GM23338 (cell line): ENCODE results near the gene PSD4. TPM values are rescaled to one million over a fixed set of nuclear protein-coding genes. Genes with fewer than 3 reads are reported as not detected.

Source experiments
- CREB1 ChIP-seq: fragments of 250-450 bp; sonication (Bioruptor Pico); IDR thresholded peaks from 2 replicates; pipeline ENCODE4 v1.5.0; 2020; ENCODE audit warnings: low read depth, mild to moderate bottlenecking, moderate library complexity
- EZH2 ChIP-seq: fragments of 200-600 bp; sonication (generic); IDR thresholded peaks from one replicate; pipeline ENCODE4 v1.8.0; 2017; ENCODE audit warnings: antibody characterized with exemption, mild to moderate bottlenecking, low read depth; ENCODE audit not compliant: unreplicated experiment
- EZH2phosphoT487 ChIP-seq: fragments of 200-600 bp; sonication (generic); IDR thresholded peaks from one replicate; pipeline ENCODE4 v1.8.1; 2018; ENCODE audit warnings: antibody characterized with exemption; ENCODE audit not compliant: unreplicated experiment
- JUNB ChIP-seq: IDR thresholded peaks from one replicate; pipeline ENCODE4 v1.6.1; 2016; ENCODE audit warnings: antibody characterized with exemption; ENCODE audit not compliant: unreplicated experiment
- NANOG ChIP-seq: IDR thresholded peaks from 2 replicates; pipeline ENCODE4 v1.6.1; 2016; ENCODE audit warnings: antibody characterized with exemption, borderline replicate concordance
- POLR2AphosphoS5 ChIP-seq: IDR thresholded peaks from 2 replicates; pipeline ENCODE4 v1.6.1; 2016; ENCODE audit warnings: antibody characterized with exemption, low read depth
- STAT1 ChIP-seq: IDR thresholded peaks from one replicate; pipeline ENCODE4 v1.6.1; 2016; ENCODE audit warnings: antibody characterized with exemption; ENCODE audit not compliant: unreplicated experiment
- ZNF114 ChIP-seq: fragments of 250-450 bp; sonication (Bioruptor Pico); IDR thresholded peaks from 2 replicates; pipeline ENCODE4 v1.5.0; 2020; ENCODE audit warnings: mild to moderate bottlenecking, moderate library complexity
- polyA plus RNA-seq: library from polyadenylated mRNA; unstranded; fragments of >200 nt; fragmentation: Nextera tagmentation; extraction: Ambion mirVana; gene quantifications from 2 replicates; pipeline ENCODE4 v1.2.1, GENCODE V29; 2016
- total RNA-seq: library from RNA; depleted of rRNA; stranded (reverse); fragments of >200 nt; shearing (Covaris generic); gene quantifications from 2 replicates; pipeline ENCODE4 v1.2.3, GENCODE V29; 2014
- TF ChIP-seq, protein P1 (sequence below): fragments of 250-450 bp; sonication (Bioruptor Pico); IDR thresholded peaks from 2 replicates; pipeline ENCODE4 v1.5.0; 2020; ENCODE audit warnings: mild to moderate bottlenecking, moderate library complexity
- TF ChIP-seq, protein P2 (sequence below): IDR thresholded peaks from one replicate; pipeline ENCODE4 v1.6.1; 2018; ENCODE audit warnings: antibody characterized with exemption; ENCODE audit not compliant: unreplicated experiment

Gene PSD4
- total and polyA plus RNA-seq, 2 experiments from 2014 or later, result 0.06 to 0.66 TPM

DNA sequence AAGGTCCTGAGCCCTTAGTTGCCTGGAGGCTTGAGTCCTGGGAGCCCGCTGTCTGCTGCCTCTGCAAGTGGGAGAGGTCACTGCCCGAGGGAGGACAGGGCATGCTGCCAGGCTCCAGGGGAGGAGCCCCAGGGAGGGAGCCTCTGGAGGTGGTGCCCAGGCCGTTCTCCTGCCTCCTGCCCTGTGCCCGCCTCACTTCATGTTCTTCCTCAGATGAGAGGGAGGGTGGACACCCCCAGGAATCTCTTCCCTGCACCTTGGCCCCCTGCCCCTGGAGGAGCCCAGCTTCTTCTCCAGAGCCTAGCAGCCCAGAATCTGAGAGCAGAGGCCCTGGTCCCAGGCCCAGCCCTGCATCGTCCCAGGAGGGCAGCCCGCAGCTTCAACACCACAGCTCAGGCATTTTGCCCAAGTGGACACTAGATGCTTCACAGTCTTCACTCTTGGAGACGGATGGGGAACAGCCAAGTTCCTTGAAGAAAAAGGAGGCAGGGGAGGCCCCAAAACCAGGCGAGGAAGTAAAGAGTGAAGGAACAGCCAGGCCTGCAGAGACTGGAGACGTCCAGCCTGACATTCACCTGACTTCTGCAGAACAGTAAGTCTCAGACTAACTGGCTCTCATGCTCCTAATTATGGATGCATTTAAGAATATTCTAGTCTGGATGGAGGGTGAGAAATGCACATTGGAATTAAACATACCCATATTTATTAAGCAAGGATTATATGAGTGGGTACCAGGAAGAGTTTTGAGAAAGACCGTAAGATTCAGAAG, 12.1 kb downstream of the PSD4 start (continued):
- TF ChIP-seq, protein P1, sequence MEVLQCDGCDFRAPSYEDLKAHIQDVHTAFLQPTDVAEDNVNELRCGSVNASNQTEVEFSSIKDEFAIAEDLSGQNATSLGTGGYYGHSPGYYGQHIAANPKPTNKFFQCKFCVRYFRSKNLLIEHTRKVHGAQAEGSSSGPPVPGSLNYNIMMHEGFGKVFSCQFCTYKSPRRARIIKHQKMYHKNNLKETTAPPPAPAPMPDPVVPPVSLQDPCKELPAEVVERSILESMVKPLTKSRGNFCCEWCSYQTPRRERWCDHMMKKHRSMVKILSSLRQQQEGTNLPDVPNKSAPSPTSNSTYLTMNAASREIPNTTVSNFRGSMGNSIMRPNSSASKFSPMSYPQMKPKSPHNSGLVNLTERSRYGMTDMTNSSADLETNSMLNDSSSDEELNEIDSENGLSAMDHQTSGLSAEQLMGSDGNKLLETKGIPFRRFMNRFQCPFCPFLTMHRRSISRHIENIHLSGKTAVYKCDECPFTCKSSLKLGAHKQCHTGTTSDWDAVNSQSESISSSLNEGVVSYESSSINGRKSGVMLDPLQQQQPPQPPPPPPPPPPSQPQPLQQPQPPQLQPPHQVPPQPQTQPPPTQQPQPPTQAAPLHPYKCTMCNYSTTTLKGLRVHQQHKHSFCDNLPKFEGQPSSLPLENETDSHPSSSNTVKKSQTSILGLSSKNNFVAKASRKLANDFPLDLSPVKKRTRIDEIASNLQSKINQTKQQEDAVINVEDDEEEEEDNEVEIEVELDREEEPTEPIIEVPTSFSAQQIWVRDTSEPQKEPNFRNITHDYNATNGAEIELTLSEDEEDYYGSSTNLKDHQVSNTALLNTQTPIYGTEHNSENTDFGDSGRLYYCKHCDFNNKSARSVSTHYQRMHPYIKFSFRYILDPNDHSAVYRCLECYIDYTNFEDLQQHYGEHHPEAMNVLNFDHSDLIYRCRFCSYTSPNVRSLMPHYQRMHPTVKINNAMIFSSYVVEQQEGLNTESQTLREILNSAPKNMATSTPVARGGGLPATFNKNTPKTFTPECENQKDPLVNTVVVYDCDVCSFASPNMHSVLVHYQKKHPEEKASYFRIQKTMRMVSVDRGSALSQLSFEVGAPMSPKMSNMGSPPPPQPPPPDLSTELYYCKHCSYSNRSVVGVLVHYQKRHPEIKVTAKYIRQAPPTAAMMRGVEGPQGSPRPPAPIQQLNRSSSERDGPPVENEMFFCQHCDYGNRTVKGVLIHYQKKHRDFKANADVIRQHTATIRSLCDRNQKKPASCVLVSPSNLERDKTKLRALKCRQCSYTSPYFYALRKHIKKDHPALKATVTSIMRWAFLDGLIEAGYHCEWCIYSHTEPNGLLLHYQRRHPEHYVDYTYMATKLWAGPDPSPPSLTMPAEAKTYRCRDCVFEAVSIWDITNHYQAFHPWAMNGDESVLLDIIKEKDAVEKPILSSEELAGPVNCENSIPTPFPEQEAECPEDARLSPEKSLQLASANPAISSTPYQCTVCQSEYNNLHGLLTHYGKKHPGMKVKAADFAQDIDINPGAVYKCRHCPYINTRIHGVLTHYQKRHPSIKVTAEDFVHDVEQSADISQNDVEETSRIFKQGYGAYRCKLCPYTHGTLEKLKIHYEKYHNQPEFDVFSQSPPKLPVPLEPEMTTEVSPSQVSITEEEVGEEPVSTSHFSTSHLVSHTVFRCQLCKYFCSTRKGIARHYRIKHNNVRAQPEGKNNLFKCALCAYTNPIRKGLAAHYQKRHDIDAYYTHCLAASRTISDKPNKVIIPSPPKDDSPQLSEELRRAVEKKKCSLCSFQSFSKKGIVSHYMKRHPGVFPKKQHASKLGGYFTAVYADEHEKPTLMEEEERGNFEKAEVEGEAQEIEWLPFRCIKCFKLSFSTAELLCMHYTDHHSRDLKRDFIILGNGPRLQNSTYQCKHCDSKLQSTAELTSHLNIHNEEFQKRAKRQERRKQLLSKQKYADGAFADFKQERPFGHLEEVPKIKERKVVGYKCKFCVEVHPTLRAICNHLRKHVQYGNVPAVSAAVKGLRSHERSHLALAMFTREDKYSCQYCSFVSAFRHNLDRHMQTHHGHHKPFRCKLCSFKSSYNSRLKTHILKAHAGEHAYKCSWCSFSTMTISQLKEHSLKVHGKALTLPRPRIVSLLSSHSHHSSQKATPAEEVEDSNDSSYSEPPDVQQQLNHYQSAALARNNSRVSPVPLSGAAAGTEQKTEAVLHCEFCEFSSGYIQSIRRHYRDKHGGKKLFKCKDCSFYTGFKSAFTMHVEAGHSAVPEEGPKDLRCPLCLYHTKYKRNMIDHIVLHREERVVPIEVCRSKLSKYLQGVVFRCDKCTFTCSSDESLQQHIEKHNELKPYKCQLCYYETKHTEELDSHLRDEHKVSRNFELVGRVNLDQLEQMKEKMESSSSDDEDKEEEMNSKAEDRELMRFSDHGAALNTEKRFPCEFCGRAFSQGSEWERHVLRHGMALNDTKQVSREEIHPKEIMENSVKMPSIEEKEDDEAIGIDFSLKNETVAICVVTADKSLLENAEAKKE (CRISPR knock-in tag), result no peak
- TF ChIP-seq CREB1 (CRISPR knock-in tag) (no peak), POLR2AphosphoS5 (no peak), EZH2phosphoT487 (no peak), STAT1 (no peak), ZNF114 (CRISPR knock-in tag) (no peak), NANOG (no peak), JUNB (no peak), EZH2 (no peak)
- TF ChIP-seq, protein P2, sequence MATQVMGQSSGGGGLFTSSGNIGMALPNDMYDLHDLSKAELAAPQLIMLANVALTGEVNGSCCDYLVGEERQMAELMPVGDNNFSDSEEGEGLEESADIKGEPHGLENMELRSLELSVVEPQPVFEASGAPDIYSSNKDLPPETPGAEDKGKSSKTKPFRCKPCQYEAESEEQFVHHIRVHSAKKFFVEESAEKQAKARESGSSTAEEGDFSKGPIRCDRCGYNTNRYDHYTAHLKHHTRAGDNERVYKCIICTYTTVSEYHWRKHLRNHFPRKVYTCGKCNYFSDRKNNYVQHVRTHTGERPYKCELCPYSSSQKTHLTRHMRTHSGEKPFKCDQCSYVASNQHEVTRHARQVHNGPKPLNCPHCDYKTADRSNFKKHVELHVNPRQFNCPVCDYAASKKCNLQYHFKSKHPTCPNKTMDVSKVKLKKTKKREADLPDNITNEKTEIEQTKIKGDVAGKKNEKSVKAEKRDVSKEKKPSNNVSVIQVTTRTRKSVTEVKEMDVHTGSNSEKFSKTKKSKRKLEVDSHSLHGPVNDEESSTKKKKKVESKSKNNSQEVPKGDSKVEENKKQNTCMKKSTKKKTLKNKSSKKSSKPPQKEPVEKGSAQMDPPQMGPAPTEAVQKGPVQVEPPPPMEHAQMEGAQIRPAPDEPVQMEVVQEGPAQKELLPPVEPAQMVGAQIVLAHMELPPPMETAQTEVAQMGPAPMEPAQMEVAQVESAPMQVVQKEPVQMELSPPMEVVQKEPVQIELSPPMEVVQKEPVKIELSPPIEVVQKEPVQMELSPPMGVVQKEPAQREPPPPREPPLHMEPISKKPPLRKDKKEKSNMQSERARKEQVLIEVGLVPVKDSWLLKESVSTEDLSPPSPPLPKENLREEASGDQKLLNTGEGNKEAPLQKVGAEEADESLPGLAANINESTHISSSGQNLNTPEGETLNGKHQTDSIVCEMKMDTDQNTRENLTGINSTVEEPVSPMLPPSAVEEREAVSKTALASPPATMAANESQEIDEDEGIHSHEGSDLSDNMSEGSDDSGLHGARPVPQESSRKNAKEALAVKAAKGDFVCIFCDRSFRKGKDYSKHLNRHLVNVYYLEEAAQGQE, result no peak
